Measurements from ENCODE around the gene NKAIN2. TPM values are rescaled to one million over a fixed set of nuclear protein-coding genes. Genes with fewer than 3 reads are reported as not detected.

Gene NKAIN2
- total and polyA plus RNA-seq, 2 donors (not counting 3 experiments of a cell fraction or from before 2014, with no cell fraction given): 0.03 TPM; not detected in 1

DNA sequence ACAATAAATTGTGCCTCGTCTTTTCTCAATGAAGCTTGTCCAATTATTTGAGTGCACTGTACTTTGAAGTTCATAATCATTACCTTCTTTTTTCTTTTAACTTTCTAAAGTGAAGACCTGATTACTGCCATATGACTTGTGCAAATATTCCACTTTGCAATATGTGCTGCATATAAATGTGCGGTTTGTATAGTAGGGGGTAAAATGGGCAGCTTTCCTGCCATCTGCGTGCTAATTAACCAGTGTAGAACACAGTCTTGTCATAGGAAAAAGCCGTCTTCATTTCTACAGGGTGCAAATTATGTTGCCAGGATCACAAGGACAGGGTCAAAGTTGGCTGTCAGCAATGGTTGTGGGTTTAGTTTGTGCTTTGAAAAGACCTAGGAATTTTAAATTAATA, 397.0 kb downstream of the NKAIN2 start:
- intact Hi-C loops (cut with micrococcal nuclease) (no loop called here), dilution Hi-C loops (cut with MboI; ENCODE audit: extremely low pct_ligation_motif_present, low sequenced_read_pairs) (no loop called here)
- TF ChIP-seq POLR2AphosphoS5 (IDR thresholded peaks at IDR 0.05; ENCODE audit: insufficient read depth, low read depth, low read length) (no peak), MYC (IDR thresholded peaks at IDR 0.05; ENCODE audit: low read depth, low read length) (no peak), FOS (IDR thresholded peaks at IDR 0.05; ENCODE audit: borderline replicate concordance, insufficient read depth, low read length) (no peak), JUN (IDR thresholded peaks at IDR 0.05; ENCODE audit: borderline replicate concordance, insufficient read depth, insufficient read length, low read depth) (no peak), EZH2 (IDR thresholded peaks at IDR 0.05; ENCODE audit: borderline replicate concordance, low read depth, low read length, severe bottlenecking) (no peak), GATA2 (IDR thresholded peaks at IDR 0.05; ENCODE audit: insufficient read depth, insufficient read length, low read depth, low read length) (no peak), CTCF (IDR thresholded peaks at IDR 0.05; ENCODE audit: extremely low read depth in 1 of 2, insufficient read depth in 1 of 2, low read depth in 1 of 2, low read length in 2 of 2) (no peak), POLR2A (IDR thresholded peaks at IDR 0.05; ENCODE audit: low read depth, low read length) (no peak)
- TF ChIP-seq, protein P1, sequence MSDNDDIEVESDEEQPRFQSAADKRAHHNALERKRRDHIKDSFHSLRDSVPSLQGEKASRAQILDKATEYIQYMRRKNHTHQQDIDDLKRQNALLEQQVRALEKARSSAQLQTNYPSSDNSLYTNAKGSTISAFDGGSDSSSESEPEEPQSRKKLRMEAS (IDR thresholded peaks at IDR 0.05; ENCODE audit: insufficient read depth, insufficient read length): no peak
- Histone ChIP-seq H3K4me3 (replicated peaks in 1 of 3; ENCODE audit: insufficient read depth in 1 of 3, low read depth in 1 of 3, low read length in 3 of 3) (no peak overlapping the region), H3K9ac (replicated peaks; ENCODE audit: extremely low read depth, insufficient read depth, low read length) (no peak overlapping the region), H3K27ac (ENCODE audit: insufficient read depth, low read depth, low read length) (no peak overlapping the region), H3K36me3 (ENCODE audit: control insufficient read depth in 2 of 2, extremely low read depth in 1 of 2, insufficient read depth in 2 of 2, low read length in 2 of 2) (no peaks in the 10 kb centered on the region), H3K79me2 (ENCODE audit: control insufficient read depth, insufficient read depth, low read length) (no peaks in the 10 kb centered on the region), H2AFZ (ENCODE audit: low read depth, low read length) (no peak overlapping the region), H3K27me3 (ENCODE audit: control insufficient read depth in 2 of 2, insufficient read depth in 2 of 2, low read length in 2 of 2) (no peaks in the 10 kb centered on the region), H4K20me1 (replicated peaks; ENCODE audit: control insufficient read depth, extremely low read depth, insufficient read depth, low read length) (no peaks in the 10 kb centered on the region), H3K9me3 (replicated peaks; ENCODE audit: control insufficient read depth, insufficient read depth, low read length) (no peaks in the 10 kb centered on the region), H3K4me1 (ENCODE audit: control insufficient read depth, extremely low read depth, insufficient read depth, low read length) (no peaks in the 10 kb centered on the region), H3K9me1 (replicated peaks; ENCODE audit: control insufficient read depth, extremely low read depth, insufficient read depth, low read length) (no peaks in the 10 kb centered on the region), H3K4me2 (ENCODE audit: insufficient read depth, low read length) (no peak overlapping the region)
- CTCF ChIA-PET: no interaction called here
- DNase-seq (ENCODE audit: low read depth, low spot score) (no peak), FAIRE-seq (no peak)
- BruUV-seq (replicated peaks): no TSS peak
- POLR2A ChIA-PET: no interaction called here
